NCI-H1436 (cell line): ENCODE data around the gene GMEB2.
A peak's percentile ranks its signal among the peaks of the same experiment; 100 is the strongest.
"Not testable (repeated sequence)": the region's sequence is repeated elsewhere in the genome, so short reads cannot be mapped to it uniquely, and the experiment has no call there.

Experiments
- DNase-seq: peaks from one replicate; lab custom pipeline; 2025; lab: John Stamatoyannopoulos, UW

GMEB2 gene

DNA sequence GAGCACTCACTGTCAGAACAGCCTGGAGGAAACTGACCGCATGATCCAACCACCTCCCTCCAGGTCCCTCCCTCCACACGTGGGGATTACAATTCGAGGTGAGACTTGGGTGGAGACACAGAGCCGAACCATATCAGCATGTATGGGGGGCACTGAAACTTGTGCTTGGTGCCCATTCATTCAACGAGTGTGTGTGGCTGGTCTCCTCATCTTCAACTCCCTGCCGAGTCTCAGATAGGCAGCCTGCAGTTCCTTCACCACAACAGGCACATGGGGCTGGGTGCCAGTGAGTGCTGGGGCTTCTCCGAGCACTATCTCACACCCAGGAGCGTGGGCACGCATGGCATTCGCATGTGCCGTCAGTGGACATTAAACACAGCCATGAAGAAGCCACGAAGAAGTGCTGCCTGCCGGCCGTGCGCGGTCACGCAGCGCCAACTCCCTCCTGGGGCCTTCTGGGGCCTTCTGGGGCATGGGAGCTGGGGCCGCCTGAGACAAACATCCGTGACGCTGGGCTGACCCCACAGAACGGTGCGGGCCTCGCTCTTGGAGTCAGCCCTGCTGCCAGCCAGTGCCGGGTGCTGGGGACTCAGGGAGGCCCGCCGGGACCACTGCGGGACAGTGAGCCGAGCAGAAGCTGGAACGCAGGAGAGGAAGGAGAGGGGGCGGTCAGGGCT is 30.5 kb upstream of the GMEB2 start:
- no peak for DNase-seq

GRCh38 chr20:63656451-63656850 is 29.6 kb upstream of the GMEB2 start:
- no peak for DNase-seq

DNA sequence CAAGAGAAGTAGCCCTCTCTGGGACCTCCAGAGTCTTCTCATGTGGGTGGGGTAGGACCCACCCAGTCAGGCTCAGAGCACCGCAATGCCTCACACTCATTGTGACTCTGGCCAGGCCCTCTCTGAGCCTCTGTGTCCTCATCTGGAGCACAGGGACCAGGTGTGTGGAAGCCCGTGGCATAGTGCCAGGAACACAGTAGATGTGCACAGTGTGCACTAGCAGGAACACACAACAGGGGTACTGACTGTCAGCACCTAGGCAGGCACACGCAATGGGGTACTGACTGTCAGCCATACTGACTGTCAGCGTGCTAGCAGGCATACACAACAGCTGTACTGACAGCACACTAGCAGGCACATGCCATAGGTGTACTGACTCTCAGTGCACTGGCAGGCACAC is 28.3 kb upstream of the GMEB2 start:
- DNase-seq, result no peak

GRCh38 chr20:63653974-63654668 is 27.2 kb upstream of the GMEB2 start:
- no peak for DNase-seq

- peak; percentile 88 for DNase-seq
Measured at GRCh38 chr20:63653041-63653973, 26.4 kb upstream of the GMEB2 start, which contains the start of gene STMN3. TSS of gene STMN3 (minus strand) at chr20:63653424. CDS start at chr20:63653345, 79 bp downstream.

DNA sequence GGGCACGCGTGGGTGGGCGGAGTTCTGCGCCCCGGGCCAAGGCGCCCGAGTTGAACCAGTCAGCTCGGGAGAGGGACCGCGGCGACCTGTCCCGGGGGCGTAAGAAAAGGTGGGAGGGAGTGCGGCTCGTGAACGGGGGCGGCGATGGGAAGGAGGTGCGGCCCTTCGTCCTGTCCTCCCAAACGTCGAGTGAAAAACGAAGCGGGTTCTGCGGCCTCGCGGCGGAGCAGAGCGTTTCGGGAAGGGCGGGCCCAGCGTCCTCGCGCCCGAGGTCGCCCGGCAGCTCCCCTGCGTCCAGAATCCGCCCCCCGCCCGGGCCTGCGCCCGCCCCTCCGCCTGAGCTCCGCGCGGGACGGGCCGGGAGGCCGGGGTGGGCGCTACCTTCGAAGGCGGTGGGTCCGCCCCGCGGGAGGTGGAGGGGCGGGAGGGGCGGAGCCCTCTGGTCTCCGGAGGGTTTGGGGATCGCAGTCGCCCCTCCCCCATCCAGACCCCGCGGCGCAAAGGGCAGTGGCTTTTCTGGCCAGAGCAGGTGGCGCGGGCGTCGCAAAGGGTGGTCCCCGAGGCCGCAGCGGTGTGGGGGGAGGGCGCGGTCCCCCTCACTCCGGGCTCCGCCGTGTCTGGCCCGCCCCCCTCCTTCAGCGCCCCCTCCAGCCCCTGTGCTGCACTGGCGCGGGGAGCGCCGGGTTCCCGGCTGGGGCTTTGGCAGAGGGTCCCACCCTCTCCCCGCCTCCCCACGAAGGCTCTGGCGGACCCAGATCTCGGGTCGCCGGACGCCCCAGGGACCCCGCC is 25.5 kb upstream of the GMEB2 start:
- peak; percentile 55 for DNase-seq

DNA sequence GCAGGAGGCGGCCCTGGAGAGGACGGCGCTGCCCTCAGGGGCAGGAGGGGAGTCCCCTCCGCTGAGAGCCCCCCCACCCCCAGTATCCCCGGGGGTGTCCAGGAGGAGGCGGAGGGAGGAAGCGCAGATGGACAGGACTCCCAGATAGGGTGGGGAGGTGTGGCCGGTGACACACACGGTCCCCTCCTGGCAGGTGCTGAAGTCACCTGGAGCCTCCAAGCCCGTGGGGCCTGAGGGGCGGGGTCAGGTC is 25.0 kb upstream of the GMEB2 start:
- DNase-seq, result no peak

- DNase-seq, result not testable (repeated sequence)
Measured at GRCh38 chr20:63650486-63650885, 23.6 kb upstream of the GMEB2 start.

DNA sequence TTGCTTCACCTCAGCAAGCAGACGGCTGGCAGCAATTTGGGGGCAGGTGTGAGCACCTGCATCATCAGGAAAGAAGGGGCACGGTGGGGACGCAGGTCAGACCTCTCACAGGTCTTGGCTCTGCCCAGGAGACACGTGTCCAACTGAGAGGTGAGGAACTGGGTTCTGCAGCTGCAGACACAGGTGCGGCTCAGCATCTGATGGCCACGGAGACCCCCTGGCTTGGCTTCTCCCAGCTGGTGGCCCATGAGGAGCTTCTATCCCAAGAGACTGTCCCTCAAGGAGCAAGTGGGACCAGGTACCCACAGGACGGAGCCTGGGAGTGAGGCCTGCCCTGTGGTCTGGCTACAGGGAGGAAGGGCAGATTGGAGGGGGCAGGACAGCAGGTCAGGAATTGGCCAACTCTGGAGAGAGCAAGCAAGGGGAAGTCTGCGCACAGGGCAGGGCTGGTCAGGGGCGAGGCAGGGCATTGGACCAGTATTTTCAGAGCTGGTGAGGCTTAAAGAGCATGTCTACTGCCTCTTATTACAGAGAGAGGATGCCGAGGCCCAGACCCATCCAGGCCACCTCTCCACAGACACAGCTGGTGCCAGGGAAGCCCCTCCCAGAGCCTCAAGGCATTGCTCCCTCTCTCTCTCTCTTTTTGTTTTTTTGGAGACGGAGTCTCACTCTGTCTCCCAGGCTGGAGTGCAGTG is 22.1 kb upstream of the GMEB2 start:
- DNase-seq, result no peak

DNA sequence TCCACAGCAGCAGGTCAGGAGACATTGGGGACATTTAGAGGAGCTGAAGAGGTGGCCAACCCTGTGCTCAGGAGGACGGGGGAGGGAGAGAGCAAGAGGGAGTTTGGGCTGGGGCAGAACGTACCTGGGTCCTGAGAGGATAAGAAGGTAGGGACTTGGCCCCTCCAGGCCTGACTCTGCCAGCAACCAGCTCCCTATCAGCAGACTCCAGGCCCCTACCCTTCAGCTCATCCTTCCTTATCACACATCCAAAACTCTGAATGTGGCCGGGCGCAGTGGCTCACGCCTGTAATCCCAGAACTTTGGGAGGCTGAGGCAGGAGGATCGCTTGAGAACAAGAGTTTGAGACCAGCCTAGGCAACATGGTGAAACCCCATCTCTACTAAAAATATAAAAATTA is 21.3 kb upstream of the GMEB2 start:
- DNase-seq, result no peak

DNA sequence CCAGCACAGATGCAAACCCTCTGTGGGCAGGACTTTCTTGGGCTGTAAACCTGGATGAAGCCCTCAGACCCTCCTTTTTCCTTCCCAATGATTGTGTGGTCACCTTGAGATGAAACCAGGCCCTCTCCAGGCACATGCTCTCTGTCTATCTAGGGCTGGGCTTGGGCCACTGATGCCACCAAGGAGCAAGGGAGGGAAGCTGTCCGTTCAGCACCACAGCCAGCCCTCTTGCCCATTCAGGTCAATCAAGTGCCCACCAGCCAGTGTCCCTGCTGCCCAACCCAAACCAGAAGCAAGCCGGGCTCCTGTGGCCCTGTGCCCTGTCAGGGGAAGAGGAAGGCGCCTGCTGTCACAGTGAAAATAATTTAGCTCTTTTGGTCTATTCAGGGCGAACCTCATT is 18.3 kb upstream of the GMEB2 start:
- no peak for DNase-seq

DNA sequence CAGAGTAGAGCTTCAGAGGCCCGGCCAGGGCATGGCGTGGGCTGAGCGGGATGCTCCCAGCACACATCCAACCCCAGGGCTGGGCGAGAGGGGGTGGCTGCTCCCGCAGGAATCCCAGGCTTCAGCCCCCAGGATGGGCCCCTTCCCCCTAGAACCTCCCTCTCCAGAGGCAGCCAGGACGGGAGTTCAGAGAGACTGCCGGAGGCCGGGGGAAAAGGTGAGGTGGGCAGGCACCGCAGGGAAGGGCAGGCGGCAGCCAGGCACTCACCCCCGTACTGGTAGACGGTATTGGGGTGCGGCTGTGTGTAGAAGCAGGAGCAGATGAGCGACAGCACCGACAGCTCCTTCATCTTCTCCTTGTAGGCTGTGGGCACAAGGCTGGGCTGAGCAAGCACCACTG is 17.0 kb upstream of the GMEB2 start:
- DNase-seq, result no peak

DNA sequence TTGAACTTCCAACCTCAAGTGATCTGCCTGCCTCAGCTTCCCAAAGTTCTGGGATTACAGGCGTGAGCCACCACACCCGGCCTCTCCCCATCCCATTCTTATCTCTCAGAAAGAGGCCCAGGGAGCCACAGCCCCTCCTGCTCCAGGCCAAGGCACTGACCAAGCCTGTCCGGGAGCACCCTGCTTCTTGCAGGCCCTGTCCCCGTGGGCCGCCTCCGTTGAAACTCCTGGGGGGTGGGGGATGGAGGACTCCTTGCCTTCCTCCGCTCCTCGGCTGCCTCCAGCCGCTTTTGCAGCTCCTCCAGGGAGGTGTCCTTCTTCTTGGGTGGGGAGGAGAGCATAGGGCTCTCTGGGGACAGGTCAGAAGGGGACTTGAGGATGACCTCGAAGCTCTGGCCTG is 16.6 kb upstream of the GMEB2 start:
- no peak for DNase-seq

- DNase-seq, result no peak
Measured at GRCh38 chr20:63642527-63643247, 15.8 kb upstream of the GMEB2 start.

DNA sequence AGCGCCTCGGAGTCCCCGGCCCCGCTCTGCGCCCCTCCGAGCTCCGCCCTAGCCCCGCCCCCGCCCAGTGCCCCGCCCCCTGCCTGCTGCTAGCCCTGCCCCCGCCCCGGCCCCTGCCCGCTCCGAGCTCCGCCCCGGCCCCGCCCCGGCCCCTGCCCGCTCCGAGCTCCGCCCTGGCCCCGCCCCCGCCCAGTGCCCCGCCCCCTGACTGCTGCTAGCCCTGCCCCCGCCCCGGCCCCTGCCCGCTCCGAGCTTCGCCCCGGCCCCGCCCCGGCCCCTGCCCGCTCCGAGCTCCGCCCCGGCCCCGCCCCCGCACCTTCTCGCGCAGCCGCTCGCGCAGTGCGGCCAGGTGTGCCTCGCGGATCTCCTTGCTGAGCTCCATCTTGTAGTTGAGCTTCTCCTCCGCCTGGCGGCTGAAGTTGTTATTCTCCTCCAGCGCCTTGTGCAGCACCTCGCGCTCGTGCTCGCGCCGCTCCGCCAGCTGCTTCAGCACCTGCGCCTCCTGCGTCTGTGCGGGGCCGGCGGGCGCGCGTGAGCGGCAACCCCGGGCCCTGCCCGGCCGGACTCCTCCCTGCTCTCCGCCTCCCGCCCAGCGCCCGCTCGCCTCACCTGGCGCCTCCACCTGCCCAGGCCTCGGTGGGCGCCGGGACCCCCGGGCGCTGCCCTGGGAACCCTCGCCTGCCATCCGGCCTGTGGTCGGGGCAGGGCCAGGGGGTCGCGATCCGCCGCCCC is 15.1 kb upstream of the GMEB2 start:
- DNase-seq, result peak; percentile 91

DNA sequence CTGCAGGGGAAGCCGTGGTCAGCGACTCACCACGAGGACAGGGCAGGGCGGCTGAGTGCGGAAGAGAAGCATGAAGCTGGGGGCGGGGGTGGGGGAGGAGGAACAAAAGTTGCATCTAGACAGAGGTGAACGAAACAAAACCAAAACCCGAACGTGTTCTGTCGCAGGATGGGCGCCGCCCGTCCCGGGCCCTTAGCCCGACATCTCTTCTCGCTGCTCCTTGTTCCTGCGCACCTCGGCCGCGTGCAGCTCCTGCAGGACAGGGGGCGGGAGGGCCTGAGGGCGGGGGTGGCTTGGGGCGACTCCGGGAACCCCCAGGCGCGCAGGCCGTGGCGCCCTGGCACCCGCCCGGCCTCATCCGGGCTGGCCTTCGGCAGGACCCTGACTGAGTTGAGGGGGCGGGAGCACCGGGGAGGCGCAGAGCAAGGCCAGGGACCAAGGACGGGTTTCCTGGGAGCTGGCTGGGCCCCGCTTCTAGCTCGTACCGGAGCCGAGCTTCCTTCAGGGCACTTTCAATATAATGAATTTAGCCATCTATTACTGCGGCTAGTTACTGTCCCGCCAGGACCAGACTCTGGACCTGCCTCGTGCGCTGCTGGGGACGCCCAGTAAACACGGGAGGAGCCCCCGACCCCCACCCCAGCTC is 14.4 kb upstream of the GMEB2 start:
- DNase-seq, result no peak

DNA sequence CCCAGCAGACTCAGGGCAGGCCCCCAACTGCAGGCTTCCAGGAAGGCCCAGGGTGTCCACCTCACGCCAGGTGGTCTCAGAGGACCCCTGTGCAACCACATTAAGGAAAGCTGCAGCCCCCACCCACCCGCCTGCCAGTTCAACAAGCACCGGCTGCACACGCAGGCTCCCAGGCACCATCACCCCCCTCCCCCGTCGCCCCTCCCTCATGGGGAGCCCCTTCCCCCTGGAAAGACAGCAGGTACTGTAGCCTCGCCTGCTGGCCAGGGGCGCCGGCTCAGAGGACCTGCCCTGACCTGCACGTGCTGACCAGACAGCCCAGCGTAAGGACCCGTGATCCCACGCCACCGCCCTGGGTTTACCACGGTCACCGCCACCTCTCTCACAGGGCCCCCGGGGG is 13.8 kb upstream of the GMEB2 start:
- DNase-seq, result not testable (repeated sequence)

DNA sequence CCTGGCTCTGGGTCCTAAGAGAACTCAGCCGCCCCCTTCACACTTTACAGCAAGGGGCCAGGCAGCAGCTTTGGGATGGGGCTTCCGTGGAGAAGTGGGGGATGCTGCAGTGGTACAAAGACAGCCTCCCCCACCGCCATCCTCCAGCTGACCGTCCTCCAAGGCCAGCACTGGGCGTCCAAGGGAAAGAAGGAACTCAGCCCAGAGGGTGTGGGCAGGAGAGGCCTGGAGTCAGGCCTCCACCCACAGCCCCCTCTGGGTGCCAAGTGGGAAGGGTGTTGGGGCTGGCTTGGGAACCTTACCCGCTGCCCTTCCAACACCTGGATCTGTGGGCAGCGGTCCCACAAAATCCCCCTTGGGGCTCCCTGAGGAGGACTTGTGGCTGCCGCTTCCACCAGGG is 13.2 kb upstream of the GMEB2 start:
- DNase-seq, result no peak

- no peak for DNase-seq
Measured at GRCh38 chr20:63639093-63639975, 12.4 kb upstream of the GMEB2 start.
